Measurements from ENCODE around the gene CTAG2. TPM values are rescaled to one million over a fixed set of nuclear protein-coding genes. Genes with fewer than 3 reads are reported as not detected.

Gene CTAG2
- total RNA-seq, 4 donors from 2014 or later = not detected

DNA sequence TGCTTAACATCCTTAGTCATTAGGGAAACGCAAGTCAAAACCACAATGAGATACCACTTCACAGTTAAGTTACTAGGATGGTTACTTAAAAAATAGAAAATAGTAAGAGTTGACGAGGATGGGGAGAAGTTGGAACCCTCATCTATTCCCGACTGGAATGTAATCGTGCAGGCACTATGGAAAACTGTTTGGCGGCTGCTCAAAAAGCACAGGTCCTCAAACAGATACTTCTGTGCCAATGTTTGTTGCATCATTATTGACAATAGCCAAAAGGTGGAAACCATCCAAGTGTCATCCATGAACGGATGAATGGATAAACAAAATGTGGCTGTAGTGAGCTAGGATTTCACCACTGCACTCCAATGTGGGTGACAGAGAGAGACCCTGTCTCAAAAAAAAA is 46.0 kb downstream of the CTAG2 start:
- H3K9me3 ChIP-seq = no peaks in the 10 kb centered on the region
- no peaks in the 10 kb centered on the region for H3K4me1 ChIP-seq
- 69 to 100% methylated on average over 2 to 6 of the region's 6 CpGs for WGBS, 2 donors (ENCODE audit: low coverage in 1 of 2)
- TF ChIP-seq CTCF (IDR thresholded peaks at IDR 0.05) = no peak
- TF ChIP-seq EP300 (IDR thresholded peaks at IDR 0.05; ENCODE audit: low read depth) = no peak
- TF ChIP-seq POLR2AphosphoS5 (IDR thresholded peaks at IDR 0.05) = no peak
- TF ChIP-seq POLR2A (IDR thresholded peaks at IDR 0.05) = no peak
- in situ Hi-C loops (cut with MboI; ENCODE audit: low pct_ligation_motif_present in 1 of 4, low pct_unique_long_range_greater_than_20kb in 1 of 4, low sequenced_read_pairs in 3 of 4) (no loop called here), intact Hi-C loops (cut with DNase I; ENCODE audit: low total_unique reads) (no loop called here)
- H3K4me3 ChIP-seq = no peak overlapping the region
- no peaks in the 10 kb centered on the region for H3K36me3 ChIP-seq
- H3K27me3 ChIP-seq = no peaks in the 10 kb centered on the region
- DNase-seq = no peak
- no peak overlapping the region for H3K27ac ChIP-seq

DNA sequence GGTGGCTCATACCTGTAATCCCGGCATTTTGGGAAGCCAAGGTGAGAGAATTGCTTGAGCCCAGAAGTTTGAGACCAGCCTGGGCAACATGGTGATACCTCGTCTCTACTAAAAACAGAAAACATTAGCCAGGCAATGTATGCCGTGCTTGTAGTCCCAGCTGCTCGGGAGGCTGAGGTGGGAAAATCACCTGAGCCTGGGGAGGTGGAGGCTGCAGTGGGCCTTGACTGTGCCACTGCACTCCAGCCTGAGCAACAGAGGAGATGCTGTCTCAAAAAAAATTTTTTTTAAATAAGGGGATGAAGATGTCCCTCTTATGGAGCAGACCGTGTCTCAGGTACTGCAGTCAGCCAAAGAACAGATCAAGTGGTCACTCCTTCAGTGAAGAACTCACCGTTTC is 47.8 kb downstream of the CTAG2 start:
- no peaks in the 10 kb centered on the region for H3K36me3 ChIP-seq
- no peaks in the 10 kb centered on the region for H3K27me3 ChIP-seq
- TF ChIP-seq EP300 (IDR thresholded peaks at IDR 0.05; ENCODE audit: low read depth) (no peak), POLR2AphosphoS5 (IDR thresholded peaks at IDR 0.05) (no peak), CTCF (IDR thresholded peaks at IDR 0.05) (no peak), POLR2A (IDR thresholded peaks at IDR 0.05) (no peak)
- 78 to 83% methylated on average over 1 to 6 of the region's 6 CpGs for WGBS, 2 donors (ENCODE audit: low coverage in 1 of 2)
- DNase-seq = no peak
- no peak overlapping the region for H3K27ac ChIP-seq
- no peaks in the 10 kb centered on the region for H3K4me1 ChIP-seq
- H3K4me3 ChIP-seq = no peak overlapping the region
- in situ Hi-C loops (cut with MboI; ENCODE audit: low pct_ligation_motif_present in 1 of 4, low pct_unique_long_range_greater_than_20kb in 1 of 4, low sequenced_read_pairs in 3 of 4) = no loop called here
- H3K9me3 ChIP-seq = no peaks in the 10 kb centered on the region
- intact Hi-C loops (cut with DNase I; ENCODE audit: low total_unique reads) = no loop called here

- intact Hi-C loops (cut with DNase I; ENCODE audit: low total_unique reads) (no loop called here), in situ Hi-C loops (cut with MboI; ENCODE audit: low pct_ligation_motif_present in 1 of 4, low pct_unique_long_range_greater_than_20kb in 1 of 4, low sequenced_read_pairs in 3 of 4) (no loop called here)
- 77 to 87% methylated on average over 4 to 13 of the region's 13 CpGs for whole genome bisulfite sequencing, 2 donors (ENCODE audit: low coverage in 1 of 2)
- H3K4me3 ChIP-seq = no peak overlapping the region
- no peaks in the 10 kb centered on the region for H3K27me3 ChIP-seq
- no peaks in the 10 kb centered on the region for H3K4me1 ChIP-seq
- no peaks in the 10 kb centered on the region for H3K36me3 ChIP-seq
- DNase-seq = no peak
- TF ChIP-seq POLR2AphosphoS5 (IDR thresholded peaks at IDR 0.05) (no peak), CTCF (IDR thresholded peaks at IDR 0.05) (no peak), EP300 (IDR thresholded peaks at IDR 0.05; ENCODE audit: low read depth) (no peak), POLR2A (IDR thresholded peaks at IDR 0.05) (no peak)
- H3K27ac ChIP-seq = no peak overlapping the region
- H3K9me3 ChIP-seq = no peaks in the 10 kb centered on the region
These were observed 49.6 kb downstream of the CTAG2 start for GRCh38 chrX:154603438-154604430.

GRCh38 chrX:154602766-154603437 is 50.5 kb downstream of the CTAG2 start:
- no peaks in the 10 kb centered on the region for H3K27me3 ChIP-seq
- in situ Hi-C loops (cut with MboI; ENCODE audit: low pct_ligation_motif_present in 1 of 4, low pct_unique_long_range_greater_than_20kb in 1 of 4, low sequenced_read_pairs in 3 of 4) = no loop called here
- intact Hi-C loops (cut with DNase I; ENCODE audit: low total_unique reads) = no loop called here
- H3K36me3 ChIP-seq = no peaks in the 10 kb centered on the region
- no peak overlapping the region for H3K4me3 ChIP-seq
- TF ChIP-seq CTCF (IDR thresholded peaks at IDR 0.05) (no peak), EP300 (IDR thresholded peaks at IDR 0.05; ENCODE audit: low read depth) (no peak), POLR2A (IDR thresholded peaks at IDR 0.05) (no peak), POLR2AphosphoS5 (IDR thresholded peaks at IDR 0.05) (no peak)
- H3K4me1 ChIP-seq = no peaks in the 10 kb centered on the region
- 83% methylated on average over 18 of the region's 18 CpGs; no CpG with 5 or more reads in 1 of the 2 donors for WGBS, 2 donors (ENCODE audit: low coverage in 1 of 2)
- H3K27ac ChIP-seq = no peak overlapping the region
- H3K9me3 ChIP-seq = no peaks in the 10 kb centered on the region
- no peak for DNase-seq
